GM21360 (cell line): Measurements from ENCODE around the gene UBE2E1.

ENCODE experiments used
- ATAC-seq: cut with Tn5 transposase; IDR thresholded peaks from one replicate; pipeline ENCODE4 v1.9.1; 2021; ENCODE audit warnings: mild to moderate bottlenecking, moderate library complexity; ENCODE audit not compliant: unreplicated experiment

UBE2E1 gene

GRCh38 chr3:23805633-23806533 is at the start of gene UBE2E1:
TSS of gene UBE2E1 (plus strand) at chr3:23805955. CDS start at chr3:23807270, 1,315 bp downstream.
- ATAC-seq = peak; percentile 51

DNA sequence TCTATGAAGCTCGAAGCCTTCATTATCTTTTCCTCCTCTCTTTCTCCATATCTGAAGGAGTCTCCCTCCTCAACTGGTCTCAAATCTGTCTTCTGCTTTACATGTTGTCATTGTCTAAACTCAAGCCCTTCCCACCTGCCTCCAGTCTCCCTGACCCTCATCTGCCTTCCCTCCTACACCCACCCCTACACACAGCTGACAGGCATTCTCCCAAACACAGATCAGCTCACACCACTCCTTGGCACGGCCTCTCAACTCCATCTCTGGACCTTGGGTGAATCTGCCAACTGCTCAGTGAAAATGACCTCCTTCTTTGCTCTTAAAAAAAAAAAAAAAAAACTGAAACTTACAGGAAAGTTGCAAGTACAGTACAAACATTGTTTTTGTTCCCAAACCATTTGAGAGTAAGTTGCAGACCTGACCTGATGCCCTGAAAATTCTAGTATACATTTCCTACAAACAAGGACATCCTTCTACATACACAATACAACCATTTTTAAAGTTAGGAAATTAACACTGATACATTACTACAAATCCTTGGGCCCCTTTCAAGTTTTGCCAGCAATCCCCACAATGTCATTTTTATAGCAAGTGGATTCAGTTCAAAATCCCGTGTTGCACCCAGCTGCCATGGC is 49.4 kb upstream of the UBE2E1 start:
- ATAC-seq = no peak

DNA sequence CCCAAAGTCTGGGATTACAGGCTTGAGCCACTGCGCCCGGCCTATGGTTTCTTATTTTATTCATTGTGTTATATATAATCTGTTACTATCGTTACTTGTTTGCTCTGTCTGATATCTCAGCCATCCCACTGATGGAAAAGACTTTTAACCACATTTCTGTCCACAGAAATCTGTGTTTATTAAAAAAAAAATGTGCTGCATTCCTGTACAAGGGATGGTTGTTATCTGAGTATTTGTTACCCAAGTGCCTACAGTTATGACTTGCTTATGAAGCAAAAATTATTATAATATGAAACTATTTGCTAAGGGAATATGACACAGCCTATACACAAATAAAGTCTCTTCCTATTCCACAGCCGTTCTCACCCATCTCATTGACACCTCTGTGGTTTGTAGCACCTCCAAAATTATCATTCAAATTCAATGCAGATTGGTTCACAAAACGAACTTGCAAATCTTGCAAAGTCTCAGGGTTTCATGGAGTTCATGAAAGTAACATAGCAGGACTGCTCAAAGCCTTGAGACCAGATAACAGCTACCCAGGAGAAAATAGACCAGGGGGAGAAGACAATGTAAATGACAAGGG is 47.4 kb upstream of the UBE2E1 start:
- no peak for ATAC-seq

DNA sequence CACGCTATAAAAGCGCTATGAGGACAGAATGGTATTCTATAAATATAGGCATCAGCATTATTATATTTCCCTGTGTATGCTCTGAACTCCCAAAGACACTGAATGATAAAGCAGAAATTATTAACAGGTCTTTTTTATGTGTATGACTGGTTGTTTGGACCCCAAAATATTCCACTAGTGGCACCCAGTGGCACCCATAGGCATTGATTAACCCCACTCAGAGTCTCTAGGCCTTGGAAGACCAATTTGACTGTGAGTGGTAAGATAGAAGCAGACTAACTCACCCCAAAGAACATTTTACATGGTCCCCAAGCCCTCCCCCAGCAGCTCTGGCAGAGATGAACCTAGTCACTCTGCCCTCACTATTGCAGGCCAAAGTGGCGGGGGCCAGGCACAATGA is 45.4 kb upstream of the UBE2E1 start:
- ATAC-seq = no peak

- ATAC-seq = peak; percentile 44
Measured at GRCh38 chr3:23760871-23761373, 44.8 kb upstream of the UBE2E1 start.

DNA sequence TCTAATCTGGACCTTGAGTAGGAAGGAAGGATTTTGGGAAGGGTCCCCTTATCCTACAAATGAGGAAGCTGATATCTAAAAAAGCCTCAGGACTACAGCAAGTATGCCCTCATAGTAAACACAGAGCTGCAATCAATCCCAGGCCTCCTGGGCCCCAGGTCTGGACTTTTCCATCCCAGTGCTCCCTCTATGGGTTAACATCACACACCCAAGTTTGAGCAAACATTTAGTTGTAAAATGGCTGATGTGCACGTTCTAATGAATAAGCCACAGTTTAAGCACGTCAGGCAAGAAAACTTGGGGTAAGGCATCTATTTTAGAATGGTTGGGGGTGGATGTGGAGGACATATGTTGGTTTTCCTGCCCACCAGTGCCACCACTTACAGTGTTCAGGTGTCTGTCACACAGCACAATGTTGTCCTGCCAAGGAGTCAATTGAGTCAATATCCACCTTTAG is 44.3 kb upstream of the UBE2E1 start:
- peak; percentile 32 for ATAC-seq

- ATAC-seq = peak; percentile 77
Measured at GRCh38 chr3:23762214-23762613, 43.5 kb upstream of the UBE2E1 start.

- no peak for ATAC-seq
Measured at GRCh38 chr3:23762759-23763477, 42.8 kb upstream of the UBE2E1 start.

GRCh38 chr3:23764407-23764806 is 41.3 kb upstream of the UBE2E1 start:
- no peak for ATAC-seq

- ATAC-seq = no peak
Measured at GRCh38 chr3:23767546-23767945, 38.2 kb upstream of the UBE2E1 start.

- no peak for ATAC-seq
Measured at GRCh38 chr3:23775254-23775909, 30.4 kb upstream of the UBE2E1 start.

GRCh38 chr3:23776352-23776891 is 29.3 kb upstream of the UBE2E1 start:
- ATAC-seq = no peak

DNA sequence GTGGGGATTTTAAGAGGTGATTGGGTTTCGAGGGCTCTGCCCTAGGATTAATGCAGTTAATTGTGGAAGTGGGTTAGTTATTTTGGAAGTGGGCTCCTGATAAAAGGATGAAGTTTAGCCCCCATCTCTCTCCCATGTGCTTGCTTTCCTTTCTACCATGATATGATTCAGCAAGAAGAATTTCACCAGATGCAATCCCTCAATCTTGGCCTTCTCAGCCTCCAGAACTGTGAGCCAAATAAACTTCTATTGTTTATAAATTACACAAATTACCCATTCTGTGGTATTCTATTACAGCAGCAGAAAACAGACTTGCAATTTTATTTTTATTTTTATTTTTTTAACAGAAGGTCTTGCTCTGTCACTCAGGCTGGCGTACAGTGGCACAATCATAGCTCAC is 27.3 kb upstream of the UBE2E1 start:
- ATAC-seq = no peak

GRCh38 chr3:23779841-23780240 is 25.9 kb upstream of the UBE2E1 start:
- ATAC-seq = no peak

GRCh38 chr3:23781051-23781450 is 24.7 kb upstream of the UBE2E1 start:
- no peak for ATAC-seq

DNA sequence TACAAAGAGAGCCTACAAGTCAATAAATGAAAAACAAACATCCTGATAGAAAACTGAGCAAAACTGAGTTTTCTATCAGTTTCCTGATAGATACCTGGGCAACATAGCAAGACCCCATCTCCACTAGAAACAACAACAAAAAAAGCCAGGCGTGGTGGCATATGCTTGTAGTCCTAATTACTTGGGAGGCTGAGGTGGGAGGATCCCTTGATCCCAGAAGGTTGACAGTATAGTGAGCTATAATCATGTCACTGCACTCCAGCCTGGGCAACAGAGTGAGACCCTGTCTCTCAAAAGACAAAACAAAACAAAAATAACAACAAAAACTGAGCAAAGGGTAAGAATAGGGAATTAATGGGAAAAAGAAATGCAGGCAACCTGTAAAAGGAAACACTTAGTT is 23.9 kb upstream of the UBE2E1 start:
- no peak for ATAC-seq

GRCh38 chr3:23785097-23785645 is 20.6 kb upstream of the UBE2E1 start:
- no peak for ATAC-seq

DNA sequence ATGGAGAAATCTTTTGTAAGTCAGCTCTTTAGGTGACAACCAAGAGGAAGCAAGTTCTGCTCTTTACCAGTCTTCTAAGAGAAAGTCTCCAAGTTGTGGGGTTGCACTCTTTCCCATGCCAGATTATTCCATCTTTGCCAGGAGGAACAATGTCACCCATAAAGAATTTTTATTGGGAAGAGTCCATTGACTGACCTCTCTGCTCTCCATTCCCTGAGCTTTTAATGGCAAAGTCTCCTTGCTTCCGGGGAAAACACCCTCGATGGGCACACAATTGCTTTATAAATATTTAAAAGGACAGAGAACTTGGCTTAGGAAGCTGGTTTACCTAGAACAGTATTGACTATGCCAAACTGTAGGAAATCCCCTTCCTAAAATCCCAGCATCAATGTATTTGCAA is 19.9 kb upstream of the UBE2E1 start:
- no peak for ATAC-seq

- no peak for ATAC-seq
Measured at GRCh38 chr3:23791678-23792077, 14.1 kb upstream of the UBE2E1 start.
